ENCODE results near the gene LFNG. TPM values are rescaled to one million over a fixed set of nuclear protein-coding genes. Genes with fewer than 3 reads are reported as not detected.
A peak's percentile ranks its signal among the peaks of the same experiment; 100 is the strongest.

Gene LFNG
- total RNA-seq, 5 donors from 2014 or later (not counting 1 experiment from before 2014, with no cell fraction given) = 110 to 198 (median 182) TPM

DNA sequence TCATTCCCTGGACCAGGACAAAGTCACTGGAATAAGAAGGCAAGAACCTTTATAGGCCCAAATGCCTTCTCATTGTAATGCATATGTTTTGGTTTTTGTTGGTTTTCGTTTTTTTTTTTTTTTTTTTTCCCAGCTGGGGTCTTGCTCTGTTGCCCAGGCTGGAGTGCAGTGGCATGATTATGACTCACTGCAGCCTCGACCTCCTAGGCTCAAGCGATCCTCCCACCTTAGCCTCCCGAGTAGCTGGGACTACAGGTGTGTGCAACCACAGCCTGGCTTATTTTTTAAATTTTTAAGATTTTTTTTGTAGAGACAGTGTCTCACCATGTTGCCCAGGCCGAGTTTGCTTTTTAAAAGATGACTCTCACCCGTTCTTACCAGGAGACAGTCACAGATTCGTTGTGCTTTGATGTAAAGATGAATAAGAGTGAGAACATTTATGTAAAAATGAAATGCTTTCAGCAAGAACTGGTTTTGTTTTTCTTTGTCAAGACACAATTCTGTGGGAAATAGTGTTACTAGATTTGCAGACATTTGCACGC is 46.8 kb downstream of the LFNG start:
- Mint-ChIP-seq H3K27ac (peak overlapping the region in 1 of 2 donors; percentile 39), H3K36me3 (peaks cover 4% of the 10 kb centered on the region), H3K4me1 (peaks cover 4 to 12% (median 10%) of the 10 kb centered on the region in 3 donors), H3K27me3 (no peaks in the 10 kb centered on the region), H3K4me3 (peak overlapping the region in 1 of 3 donors; percentile 13), H3K9me3 (no peaks in the 10 kb centered on the region)
- Histone ChIP-seq H3K27me3 (replicated peaks in 1 of 2; ENCODE audit: control insufficient read depth in 2 of 2, extremely low read depth in 1 of 2, insufficient read depth in 2 of 2, low read length in 1 of 2) (no peaks in the 10 kb centered on the region), H3K4me3 (ENCODE audit: control insufficient read depth in 1 of 2, extremely low read depth in 1 of 2, low read length in 1 of 2) (no peak overlapping the region), H3K9me3 (no peaks in the 10 kb centered on the region), H3K4me1 (ENCODE audit: control insufficient read depth in 1 of 2, extremely low read depth in 1 of 2, insufficient read depth in 2 of 2, low read length in 2 of 2) (peaks cover 0 to 9% of the 10 kb centered on the region in 2 experiments), H3K27ac (ENCODE audit: low read length) (no peak overlapping the region), H3K36me3 (ENCODE audit: control insufficient read depth in 2 of 2, extremely low read depth in 1 of 2, insufficient read depth in 1 of 2, low read length in 1 of 2) (peaks cover 0 to under 1% of the 10 kb centered on the region in 2 donors)
- POLR2A ChIA-PET = interaction anchor here (0.6 to 0.7 kb wide), 3 partner anchors 20 to 956 kb away, joined by 3 to 7 read pairs (median 4); no protein-coding TSS in a partner anchor
- ATAC-seq (replicated peaks in 1 of 4) (no peak), DNase-seq (no peak)
- CTCF ChIA-PET = interaction anchor here in 1 of 2 donors (0.7 kb wide), 1 partner anchor 84 kb away, joined by 3 read pairs; no protein-coding TSS in a partner anchor
- WGBS (ENCODE audit: insufficient coverage) = 63% methylated on average over 3 of the region's 8 CpGs

- ChIA-PET POLR2A (no interaction called here), CTCF (no interaction called here)
- DNase-seq (peak in 7 of 35 experiments; percentile 13 to 43 (median 29)), ATAC-seq (replicated peaks in 1 of 4) (peak; percentile 63 to 75 (median 66))
- Histone ChIP-seq H3K9me3 (no peaks in the 10 kb centered on the region), H3K27me3 (replicated peaks in 1 of 2; ENCODE audit: control insufficient read depth in 2 of 2, extremely low read depth in 1 of 2, insufficient read depth in 2 of 2, low read length in 1 of 2) (no peaks in the 10 kb centered on the region), H3K4me1 (ENCODE audit: control insufficient read depth in 1 of 2, extremely low read depth in 1 of 2, insufficient read depth in 2 of 2, low read length in 2 of 2) (peaks cover 0 to 9% of the 10 kb centered on the region in 2 experiments), H3K36me3 (ENCODE audit: control insufficient read depth in 2 of 2, extremely low read depth in 1 of 2, insufficient read depth in 1 of 2, low read length in 1 of 2) (peaks cover 0 to 3% of the 10 kb centered on the region in 2 donors), H3K27ac (ENCODE audit: low read length) (no peak overlapping the region), H3K4me3 (ENCODE audit: control insufficient read depth in 1 of 2, extremely low read depth in 1 of 2, low read length in 1 of 2) (no peak overlapping the region)
- peak overlapping the region in 2 of 3 donors; percentile 13 for H3K4me3 Mint-ChIP-seq
- WGBS (ENCODE audit: insufficient coverage) = 71% methylated on average over 26 of the region's 28 CpGs
- H3K27ac Mint-ChIP-seq = peak overlapping the region in 1 of 2 donors; percentile 39
- peaks cover 4% of the 10 kb centered on the region for H3K36me3 Mint-ChIP-seq
- H3K27me3 Mint-ChIP-seq = no peaks in the 10 kb centered on the region
- H3K9me3 Mint-ChIP-seq = no peaks in the 10 kb centered on the region
- peaks cover 4 to 10% (median 7%) of the 10 kb centered on the region in 3 donors for H3K4me1 Mint-ChIP-seq
Observed at GRCh38 chr7:2566890-2567678, 47.5 kb downstream of the LFNG start.

GRCh38 chr7:2567679-2568278 is 48.2 kb downstream of the LFNG start:
- 78% methylated on average over 13 of the region's 16 CpGs for WGBS (ENCODE audit: insufficient coverage)
- POLR2A ChIA-PET = no interaction called here
- H3K4me3 ChIP-seq (ENCODE audit: control insufficient read depth in 1 of 2, extremely low read depth in 1 of 2, low read length in 1 of 2) = no peak overlapping the region

DNA sequence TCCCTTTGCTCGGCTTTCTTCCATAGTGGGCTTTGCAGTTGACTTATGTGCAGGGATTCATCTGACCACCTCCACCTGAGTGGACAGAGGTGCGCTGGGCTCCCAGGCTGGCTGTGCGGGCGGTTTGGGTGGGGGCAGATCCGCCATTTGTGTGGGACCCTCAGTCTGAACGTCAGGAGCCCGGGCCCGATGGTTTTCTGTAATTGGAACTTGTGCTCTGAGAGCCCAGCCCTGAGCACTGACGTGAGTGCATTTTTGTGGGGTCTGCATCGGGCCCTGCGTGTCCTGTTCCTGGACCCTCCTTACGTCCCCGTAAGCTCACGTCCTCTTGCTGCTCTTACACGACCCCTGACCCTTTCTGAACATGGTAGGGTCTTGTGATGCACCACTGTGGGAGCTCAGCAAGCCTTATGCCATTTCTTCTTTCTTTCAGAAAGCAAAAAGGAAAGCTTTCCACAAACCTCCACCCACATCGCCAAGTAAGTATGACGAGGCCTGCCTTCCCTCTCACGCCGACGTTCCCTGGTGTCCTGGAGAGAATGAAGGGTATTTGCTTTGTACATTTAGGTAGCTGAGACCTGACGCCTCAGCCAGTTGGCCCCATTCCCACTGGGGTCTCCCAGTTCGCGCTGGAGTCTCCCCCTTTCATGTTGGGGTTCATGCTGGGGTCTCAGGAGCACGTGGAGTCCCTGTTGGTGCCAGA is 49.1 kb downstream of the LFNG start:
- Mint-ChIP-seq H3K4me3 (no peak overlapping the region), H3K4me1 (peaks cover 4 to 10% (median 7%) of the 10 kb centered on the region in 3 donors), H3K27ac (no peak overlapping the region), H3K9me3 (no peaks in the 10 kb centered on the region), H3K36me3 (peaks cover 9% of the 10 kb centered on the region), H3K27me3 (no peaks in the 10 kb centered on the region)
- 95% methylated on average over 19 of the region's 24 CpGs for WGBS (ENCODE audit: insufficient coverage)
- DNase-seq (no peak), ATAC-seq (replicated peaks in 1 of 4) (no peak)
- peaks cover 0 to 9% of the 10 kb centered on the region in 2 experiments for H3K4me1 ChIP-seq (ENCODE audit: control insufficient read depth in 1 of 2, extremely low read depth in 1 of 2, insufficient read depth in 2 of 2, low read length in 2 of 2)
- ChIA-PET POLR2A (no interaction called here), CTCF (no interaction called here)
- H3K36me3 ChIP-seq (ENCODE audit: control insufficient read depth in 2 of 2, extremely low read depth in 1 of 2, insufficient read depth in 1 of 2, low read length in 1 of 2) = peaks cover 0 to 8% of the 10 kb centered on the region in 2 donors
- no peaks in the 10 kb centered on the region for H3K9me3 ChIP-seq
- no peaks in the 10 kb centered on the region for H3K27me3 ChIP-seq (replicated peaks in 1 of 2; ENCODE audit: control insufficient read depth in 2 of 2, extremely low read depth in 1 of 2, insufficient read depth in 2 of 2, low read length in 1 of 2)
- no peak overlapping the region for H3K27ac ChIP-seq (ENCODE audit: low read length)
- no peak overlapping the region for H3K4me3 ChIP-seq (ENCODE audit: control insufficient read depth in 1 of 2, extremely low read depth in 1 of 2, low read length in 1 of 2)

More at GRCh38 chr7:2567679-2568278, 48.2 kb downstream of the LFNG start:
- Histone ChIP-seq H3K4me1 (ENCODE audit: control insufficient read depth in 1 of 2, extremely low read depth in 1 of 2, insufficient read depth in 2 of 2, low read length in 2 of 2) (peaks cover 0 to 9% of the 10 kb centered on the region in 2 experiments), H3K9me3 (no peaks in the 10 kb centered on the region), H3K36me3 (ENCODE audit: control insufficient read depth in 2 of 2, extremely low read depth in 1 of 2, insufficient read depth in 1 of 2, low read length in 1 of 2) (peaks cover 0 to 5% of the 10 kb centered on the region in 2 donors), H3K27ac (ENCODE audit: low read length) (no peak overlapping the region), H3K27me3 (replicated peaks in 1 of 2; ENCODE audit: control insufficient read depth in 2 of 2, extremely low read depth in 1 of 2, insufficient read depth in 2 of 2, low read length in 1 of 2) (no peaks in the 10 kb centered on the region)
- CTCF ChIA-PET = no interaction called here
- no peaks in the 10 kb centered on the region for H3K9me3 Mint-ChIP-seq
- no peak overlapping the region for H3K27ac Mint-ChIP-seq
- peaks cover 4% of the 10 kb centered on the region for H3K36me3 Mint-ChIP-seq
- ATAC-seq (replicated peaks in 1 of 4) (peak in 1 of 4 experiments; percentile 26), DNase-seq (peak in 1 of 35 experiments; percentile 33)
- no peaks in the 10 kb centered on the region for H3K27me3 Mint-ChIP-seq
- H3K4me1 Mint-ChIP-seq = peaks cover 4 to 10% (median 7%) of the 10 kb centered on the region in 3 donors
- no peak overlapping the region for H3K4me3 Mint-ChIP-seq

- no peak overlapping the region for H3K4me3 Mint-ChIP-seq
- Histone ChIP-seq H3K9me3 (no peaks in the 10 kb centered on the region), H3K4me3 (ENCODE audit: control insufficient read depth in 1 of 2, extremely low read depth in 1 of 2, low read length in 1 of 2) (no peak overlapping the region), H3K4me1 (ENCODE audit: control insufficient read depth in 1 of 2, extremely low read depth in 1 of 2, insufficient read depth in 2 of 2, low read length in 2 of 2) (peaks cover 0 to 9% of the 10 kb centered on the region in 2 experiments), H3K36me3 (ENCODE audit: control insufficient read depth in 2 of 2, extremely low read depth in 1 of 2, insufficient read depth in 1 of 2, low read length in 1 of 2) (peaks cover 0 to 9% of the 10 kb centered on the region in 2 donors), H3K27ac (ENCODE audit: low read length) (no peak overlapping the region), H3K27me3 (replicated peaks in 1 of 2; ENCODE audit: control insufficient read depth in 2 of 2, extremely low read depth in 1 of 2, insufficient read depth in 2 of 2, low read length in 1 of 2) (no peaks in the 10 kb centered on the region)
- H3K36me3 Mint-ChIP-seq = peaks cover 16% of the 10 kb centered on the region
- H3K27ac Mint-ChIP-seq = no peak overlapping the region
- POLR2A ChIA-PET = no interaction called here
- 97% methylated on average over 9 of the region's 14 CpGs for WGBS (ENCODE audit: insufficient coverage)
- peaks cover 4 to 10% (median 7%) of the 10 kb centered on the region in 3 donors for H3K4me1 Mint-ChIP-seq
- H3K9me3 Mint-ChIP-seq = no peaks in the 10 kb centered on the region
- DNase-seq (no peak), ATAC-seq (replicated peaks in 1 of 4) (no peak)
- CTCF ChIA-PET = no interaction called here
- no peaks in the 10 kb centered on the region for H3K27me3 Mint-ChIP-seq
Observed at GRCh38 chr7:2569421-2569820, 49.8 kb downstream of the LFNG start.

GRCh38 chr7:2570021-2570420 is 50.4 kb downstream of the LFNG start:
- no peak overlapping the region for H3K27ac ChIP-seq (ENCODE audit: low read length)
- no peaks in the 10 kb centered on the region for H3K27me3 Mint-ChIP-seq
- H3K4me1 Mint-ChIP-seq = peaks cover 0 to 10% (median 7%) of the 10 kb centered on the region in 3 donors
- ChIA-PET CTCF (no interaction called here), POLR2A (no interaction called here)
- H3K27ac Mint-ChIP-seq = no peak overlapping the region
- DNase-seq = no peak
- H3K27me3 ChIP-seq (replicated peaks in 1 of 2; ENCODE audit: control insufficient read depth in 2 of 2, extremely low read depth in 1 of 2, insufficient read depth in 2 of 2, low read length in 1 of 2) = no peaks in the 10 kb centered on the region
- no peak overlapping the region for H3K4me3 ChIP-seq (ENCODE audit: control insufficient read depth in 1 of 2, extremely low read depth in 1 of 2, low read length in 1 of 2)
- H3K4me1 ChIP-seq (ENCODE audit: control insufficient read depth in 1 of 2, extremely low read depth in 1 of 2, insufficient read depth in 2 of 2, low read length in 2 of 2) = peaks cover 0 to 9% of the 10 kb centered on the region in 2 experiments
- peaks cover 22% of the 10 kb centered on the region for H3K36me3 Mint-ChIP-seq
- H3K9me3 ChIP-seq = no peaks in the 10 kb centered on the region
- no peaks in the 10 kb centered on the region for H3K9me3 Mint-ChIP-seq
- ATAC-seq (replicated peaks in 1 of 4) = no peak
- no peak overlapping the region for H3K4me3 Mint-ChIP-seq
- H3K36me3 ChIP-seq (ENCODE audit: control insufficient read depth in 2 of 2, extremely low read depth in 1 of 2, insufficient read depth in 1 of 2, low read length in 1 of 2) = peaks cover 0 to 9% of the 10 kb centered on the region in 2 donors
- 94% methylated on average over 9 of the region's 16 CpGs for WGBS (ENCODE audit: insufficient coverage)
